ENCODE results near the gene CADPS2.

The CADPS2 gene

DNA sequence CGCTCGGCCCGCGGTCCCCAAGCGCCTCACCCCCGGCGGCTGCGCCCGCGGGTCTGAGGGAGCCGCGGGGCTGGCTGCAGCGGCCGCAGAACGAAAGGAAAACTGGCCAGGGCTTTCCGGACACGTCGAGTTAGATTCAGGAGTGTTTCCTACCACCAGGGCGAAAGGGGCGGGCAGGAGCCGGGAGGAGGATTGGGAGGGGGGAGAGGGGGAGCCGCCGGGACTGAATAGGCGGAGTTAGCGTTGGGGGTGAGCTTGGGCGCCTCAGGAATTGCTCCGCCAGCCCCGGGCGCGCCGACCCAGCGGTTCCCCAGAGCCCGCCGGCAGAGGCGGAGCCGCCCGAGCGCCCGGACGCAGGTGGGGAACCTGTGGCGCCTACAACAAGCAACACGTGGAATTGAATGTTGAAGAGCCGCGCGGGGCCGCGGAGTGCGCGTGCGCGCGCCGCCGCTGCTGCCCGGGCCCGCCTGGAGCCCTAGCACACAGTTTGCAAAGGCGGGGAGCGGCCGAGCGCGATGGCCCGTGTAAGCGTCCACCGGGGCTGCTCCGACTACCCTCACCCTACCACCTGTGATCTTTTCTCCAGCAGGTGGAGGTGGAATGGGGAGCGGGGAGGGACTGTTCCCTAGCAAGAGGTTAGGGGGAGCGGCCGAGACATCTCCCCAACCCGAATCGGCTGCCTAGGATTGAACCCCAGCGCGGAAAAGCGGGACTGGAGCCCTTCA is at the start of gene CADPS2:
Gene CADPS2, minus strand, starts transcription at position 104 of the 725 bp plus-strand sequence. CDS start 123 bp downstream, outside the sequence.
- DNase-seq: peak; percentile 67 to 89

DNA sequence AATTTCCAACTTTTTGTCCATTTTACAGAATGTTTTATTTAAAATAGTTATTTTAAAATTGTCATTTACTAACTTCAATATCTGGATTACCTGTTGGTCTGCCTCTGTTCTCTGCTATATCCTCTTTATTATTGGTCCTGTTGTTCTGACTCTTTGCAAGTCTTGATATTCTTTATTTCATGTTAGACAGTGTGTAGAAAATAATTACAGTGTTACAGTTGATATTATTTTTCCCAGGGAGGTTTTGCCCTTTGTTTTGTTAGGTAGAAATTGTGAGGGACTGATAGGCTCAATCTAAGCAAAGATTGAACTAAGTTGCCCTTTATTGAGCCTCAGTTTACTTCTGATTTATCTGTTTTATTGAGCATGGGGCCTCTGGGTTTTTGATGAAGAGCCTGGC is 49.4 kb upstream of the CADPS2 start:
- no peak for DNase-seq

DNA sequence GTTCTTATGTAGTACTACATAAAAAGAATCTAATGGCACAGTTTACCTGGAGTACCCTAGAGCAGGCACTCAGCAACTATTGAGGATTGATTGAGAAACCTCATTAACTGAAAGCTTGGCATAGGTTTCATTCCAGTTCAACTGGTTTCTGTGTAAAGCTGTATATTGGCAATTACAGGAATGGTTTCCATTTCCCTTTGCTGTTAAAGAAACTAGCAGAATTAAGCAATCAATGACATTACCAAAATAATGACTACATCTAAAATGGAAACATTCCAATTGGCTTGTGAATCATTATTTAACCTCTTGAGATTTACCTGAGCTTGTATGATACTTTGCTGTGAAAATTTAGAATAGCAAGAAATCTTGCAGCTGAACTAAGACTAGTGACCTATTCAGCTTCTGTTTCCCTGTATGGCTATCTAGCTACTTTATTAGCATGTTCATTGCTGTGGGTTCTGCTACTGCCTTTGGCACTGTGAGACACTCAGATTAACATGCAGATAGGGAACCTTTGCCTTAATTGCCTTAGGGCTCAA is 33.5 kb upstream of the CADPS2 start:
- DNase-seq: no peak

DNA sequence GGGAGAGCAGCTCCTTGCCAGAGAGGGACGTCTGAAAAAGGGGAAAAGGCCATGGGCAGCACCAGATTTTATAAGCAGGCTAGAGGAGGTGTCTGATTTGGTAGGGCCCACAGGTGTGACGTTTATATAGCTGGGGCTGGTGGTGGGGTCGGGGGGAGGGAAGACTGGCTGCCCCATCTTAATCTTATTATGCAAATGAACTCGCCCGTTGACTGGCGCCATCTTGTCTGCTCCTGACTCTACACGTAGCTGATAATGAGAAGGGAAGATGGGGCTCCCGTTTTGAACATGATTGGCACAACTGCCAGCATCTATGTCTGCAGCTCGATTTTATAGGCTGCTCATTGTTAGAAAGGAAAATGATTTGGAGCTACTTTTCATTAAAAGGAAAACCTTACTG is 28.6 kb upstream of the CADPS2 start:
- no peak for DNase-seq

GRCh38 chr7:122913608-122914007 is 27.3 kb upstream of the CADPS2 start:
- DNase-seq: no peak

DNA sequence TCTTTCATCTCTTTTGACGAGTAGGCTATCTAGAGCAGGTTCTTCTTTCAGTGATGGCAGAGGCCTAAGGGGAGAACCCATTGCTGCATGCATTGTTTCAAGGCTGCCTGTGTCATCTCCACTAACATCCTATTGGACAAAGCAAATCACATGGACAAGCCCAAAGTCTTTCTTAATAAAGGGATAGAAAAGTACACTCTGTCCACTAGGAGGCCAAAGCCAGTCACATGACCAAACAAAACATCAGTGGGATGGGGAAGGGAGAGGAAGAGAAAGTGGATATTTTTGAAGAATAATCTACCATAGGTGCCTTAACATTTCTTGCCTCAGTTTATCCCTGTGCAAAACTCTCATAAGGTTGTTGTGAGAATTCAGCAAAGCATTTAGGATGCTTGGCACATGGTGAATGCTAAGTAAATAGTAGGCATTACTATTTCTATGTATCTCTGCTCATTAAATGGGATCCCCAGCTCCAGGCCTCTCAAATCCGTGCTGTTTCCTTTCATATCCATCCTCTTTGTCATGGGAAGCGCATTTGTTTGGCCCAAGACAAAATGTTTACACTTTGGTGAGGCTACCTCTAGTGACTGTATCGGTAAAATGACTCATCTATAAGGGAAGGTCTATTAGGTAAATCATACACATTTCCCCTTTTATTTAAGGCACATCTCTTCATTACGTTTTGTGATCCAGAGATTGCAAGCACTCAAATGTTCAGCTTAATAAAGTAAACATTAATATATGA is 16.7 kb upstream of the CADPS2 start:
- peak; percentile 3 to 24 for DNase-seq

DNA sequence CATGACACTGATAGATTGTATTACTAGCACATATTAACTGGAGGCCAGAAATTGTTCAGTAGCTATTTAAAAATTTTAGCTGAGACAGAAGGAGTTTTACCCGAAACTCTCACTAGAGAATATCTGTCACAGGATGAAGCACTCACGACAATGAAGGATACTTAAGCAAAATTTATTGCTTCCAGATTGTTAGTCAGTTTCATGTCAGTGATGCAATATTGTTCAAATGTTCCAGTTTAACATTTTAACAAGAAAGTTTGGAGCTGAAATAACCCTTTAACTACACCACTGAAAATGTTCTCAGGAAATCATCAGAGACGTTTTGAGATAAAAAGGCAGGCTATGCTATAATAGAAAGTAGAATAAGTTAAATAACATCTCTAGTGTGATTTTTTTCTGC is 15.0 kb upstream of the CADPS2 start:
- no peak for DNase-seq

- DNase-seq: no peak
Measured at GRCh38 chr7:122896509-122896908, 10.2 kb upstream of the CADPS2 start.

DNA sequence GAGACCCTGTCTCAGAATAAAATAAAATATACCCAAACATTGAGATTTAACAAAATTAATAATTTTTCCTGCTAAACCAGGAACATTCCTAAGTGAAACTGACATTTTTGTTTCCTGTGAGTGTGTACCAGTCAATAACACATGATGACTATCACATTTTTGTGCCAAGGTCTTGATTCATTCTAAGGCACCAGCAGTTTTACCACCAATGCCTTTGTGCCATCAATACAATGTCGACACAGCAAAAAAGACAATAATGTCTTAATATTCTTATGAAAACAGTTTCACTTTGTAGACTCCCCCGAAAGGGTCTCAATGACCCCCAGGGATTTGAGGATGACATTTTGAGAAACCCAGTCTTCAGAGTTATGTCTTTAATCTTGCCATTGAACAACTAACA is 7.2 kb upstream of the CADPS2 start:
- no peak for DNase-seq

DNA sequence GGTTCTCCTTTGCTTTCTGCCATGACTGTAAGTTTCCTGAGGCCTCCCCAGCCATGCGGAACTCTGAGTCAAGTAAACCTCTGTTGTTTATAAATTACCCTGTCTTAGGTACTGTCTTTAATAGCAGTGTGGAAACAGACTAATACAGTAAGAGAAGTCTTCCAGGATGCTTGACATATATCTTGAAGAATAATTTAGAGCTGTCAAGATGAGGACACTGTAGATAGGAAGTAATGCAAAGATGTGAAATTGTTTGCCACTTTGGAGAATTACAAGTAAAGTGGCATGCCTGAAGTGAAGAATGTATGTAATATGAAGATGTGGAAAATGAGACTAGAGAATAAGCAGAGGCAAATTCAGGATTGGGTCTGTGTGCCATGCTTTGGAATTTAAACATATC is 2.9 kb upstream of the CADPS2 start:
- DNase-seq: no peak

GRCh38 chr7:122887848-122888247 is 1.6 kb upstream of the CADPS2 start:
- DNase-seq: no peak

DNA sequence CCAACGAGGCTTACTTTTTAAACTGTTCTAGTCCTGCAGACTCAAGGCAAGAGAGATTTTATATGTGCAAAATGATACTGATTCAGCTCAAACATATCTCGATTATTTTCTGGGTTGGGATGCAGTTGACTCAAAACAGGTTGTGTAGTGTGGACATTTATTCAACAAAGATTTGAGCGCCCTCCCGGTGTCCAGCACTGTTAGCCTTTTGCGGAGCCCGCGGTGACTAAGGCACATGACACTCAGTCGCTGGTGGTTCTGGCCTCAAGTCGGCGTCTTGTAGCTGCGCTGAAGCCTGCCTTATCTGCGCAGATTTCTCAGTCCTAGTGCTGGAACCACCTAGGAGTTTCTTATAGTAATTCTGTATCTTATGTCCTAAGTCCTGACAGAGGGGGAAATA is 938 bp upstream of the CADPS2 start:
- DNase-seq: peak; percentile 16 to 59

GRCh38 chr7:122885583-122886356 is 490 bp downstream of the CADPS2 start:
- peak in 1 of 2 experiments; percentile 33 for DNase-seq

GRCh38 chr7:122884186-122884585 is 2.1 kb downstream of the CADPS2 start:
- DNase-seq: no peak

- DNase-seq: no peak
Measured at GRCh38 chr7:122883049-122883680, 3.1 kb downstream of the CADPS2 start.

DNA sequence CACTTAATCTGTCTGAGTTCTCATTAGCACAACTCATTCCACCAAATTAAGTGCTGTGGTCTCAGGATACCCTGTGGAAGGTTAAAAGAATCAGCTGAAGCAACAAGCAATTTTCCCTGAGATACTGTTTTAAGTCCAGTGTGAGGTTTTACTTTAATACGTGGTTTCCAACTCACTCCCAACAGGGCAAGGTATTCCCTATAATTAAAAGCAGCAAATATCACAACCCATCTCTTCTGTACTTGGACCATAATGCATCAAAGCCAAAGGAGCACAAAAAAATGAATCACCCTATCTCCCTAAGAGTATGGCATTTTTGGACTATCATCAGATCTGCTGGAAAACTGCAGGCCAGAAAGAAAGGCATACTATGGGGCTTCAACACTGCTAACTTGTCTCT is 4.9 kb downstream of the CADPS2 start:
- no peak for DNase-seq

DNA sequence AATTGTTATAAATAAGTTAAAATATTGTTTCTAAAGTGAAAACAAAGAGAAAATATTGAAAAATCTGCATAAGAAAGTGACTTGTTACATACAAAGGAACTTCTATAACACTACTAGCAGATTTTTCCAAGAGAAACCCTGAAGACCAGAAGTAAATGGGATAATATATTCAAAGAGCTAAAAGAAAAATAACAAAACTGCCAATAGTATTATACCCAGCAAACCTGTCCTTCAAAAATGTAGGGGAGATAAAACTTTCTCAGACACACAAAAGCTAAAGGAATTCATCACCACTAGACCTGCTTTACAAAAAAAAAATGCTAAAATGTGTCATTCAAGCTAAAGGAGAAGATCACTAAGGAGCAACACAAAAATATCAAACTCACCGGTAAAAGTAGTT is 17.0 kb downstream of the CADPS2 start:
- no peak for DNase-seq

DNA sequence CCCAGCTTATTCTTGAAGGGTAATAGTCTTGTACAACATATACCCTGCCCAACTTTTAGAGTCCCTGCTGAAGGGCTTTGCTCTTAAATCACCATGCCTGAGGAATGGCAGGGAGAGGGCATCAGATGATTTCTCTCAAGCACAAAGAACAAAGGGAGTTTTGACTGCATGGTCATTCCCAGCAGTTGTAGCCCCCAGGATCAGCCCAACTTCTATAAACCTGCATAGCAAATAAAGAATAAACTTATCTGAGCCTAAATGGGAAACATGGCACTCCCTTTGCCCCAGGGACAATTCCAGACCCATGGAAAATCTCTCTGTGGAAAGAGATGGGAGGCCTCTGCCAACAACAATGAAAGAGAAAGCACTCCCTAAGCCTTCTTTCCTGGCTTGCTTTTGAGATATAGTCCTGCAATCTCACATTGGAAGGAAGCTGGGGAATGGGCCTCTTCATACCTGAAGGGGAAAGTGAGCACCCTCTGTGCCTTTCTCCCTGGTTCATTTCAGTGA is 18.7 kb downstream of the CADPS2 start:
- DNase-seq: no peak

DNA sequence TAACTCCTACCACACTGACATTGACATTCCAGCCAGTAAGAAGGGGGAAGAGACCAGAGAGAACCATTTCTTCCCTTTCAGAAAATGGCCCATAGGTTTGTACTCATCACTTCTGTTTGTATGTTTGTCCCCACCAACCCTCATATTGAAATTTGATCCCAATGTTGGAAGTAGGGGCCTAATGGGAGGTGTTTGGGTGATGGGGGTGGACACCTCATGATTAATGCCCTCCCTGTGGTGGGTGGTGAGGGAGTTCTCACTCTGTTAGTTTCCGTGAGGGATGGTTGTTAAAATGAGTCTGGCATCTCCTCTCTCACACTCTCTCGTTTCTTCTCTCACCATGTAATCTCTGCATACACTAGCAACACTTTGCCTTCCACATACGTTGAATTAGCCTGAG is 21.4 kb downstream of the CADPS2 start:
- no peak for DNase-seq

- no peak for DNase-seq
Measured at GRCh38 chr7:122864016-122864415, 22.2 kb downstream of the CADPS2 start.

DNA sequence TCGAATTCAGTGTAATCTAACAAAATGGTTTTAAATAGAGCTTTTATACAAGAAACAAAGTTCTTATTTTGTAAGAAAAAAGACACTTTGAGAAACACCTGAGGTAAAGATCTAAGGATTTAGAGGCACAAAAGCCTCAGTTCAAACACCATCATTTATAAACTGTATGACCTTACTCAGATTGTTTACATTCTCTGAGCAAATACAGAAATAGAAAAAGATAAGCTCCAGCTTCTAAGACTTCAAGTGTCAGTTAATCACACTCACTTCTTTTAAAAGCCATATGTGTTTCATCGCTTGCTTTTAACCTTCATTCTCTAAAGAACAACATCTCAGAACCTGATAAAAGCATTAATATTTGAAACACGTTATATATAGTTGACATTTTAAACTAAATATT is 27.9 kb downstream of the CADPS2 start:
- no peak for DNase-seq

DNA sequence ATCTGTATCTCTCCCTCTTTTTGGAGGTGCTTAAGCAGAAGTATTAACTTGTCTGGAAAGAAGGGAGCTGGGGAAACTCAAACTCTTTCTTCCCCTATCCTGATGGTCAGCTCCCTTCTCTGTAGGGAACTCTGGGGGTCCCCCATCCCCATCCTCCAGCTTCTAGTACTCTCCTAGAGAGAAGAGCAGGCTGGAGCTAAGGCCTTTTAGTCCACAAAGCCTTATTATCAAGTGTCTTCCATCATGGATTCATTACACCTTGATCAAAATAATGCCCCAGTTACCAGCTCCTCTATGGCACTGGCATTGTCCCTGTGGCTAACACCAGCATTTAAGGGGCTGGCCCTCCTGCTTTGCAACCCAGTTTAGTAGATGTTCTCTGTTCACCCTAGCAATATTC is 35.7 kb downstream of the CADPS2 start:
- no peak for DNase-seq

DNA sequence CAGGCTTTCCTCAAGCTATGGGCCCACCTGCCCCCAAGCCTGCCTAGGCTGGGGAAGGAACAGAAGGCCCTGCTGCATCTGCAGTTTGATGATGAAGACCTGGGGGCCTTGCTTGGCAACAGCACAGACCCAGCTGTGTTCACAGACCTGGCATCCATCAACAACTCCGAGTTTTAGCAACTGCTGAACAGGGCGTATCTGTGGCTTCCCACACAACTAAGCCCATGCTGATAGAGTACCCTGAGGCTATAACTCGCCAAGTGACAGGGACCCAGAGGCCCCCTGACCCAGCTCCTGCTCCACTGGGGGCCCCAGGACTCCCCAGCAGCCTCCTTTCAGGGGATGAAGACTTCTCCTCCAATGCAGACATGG is 36.3 kb downstream of the CADPS2 start:
- DNase-seq: no peak
